HG03064 (cell line): ENCODE data around the gene CTPS1.

Experiments used
- ATAC-seq: cut with Tn5 transposase; IDR thresholded peaks from one replicate; pipeline ENCODE4 v1.9.1; 2021; ENCODE audit warnings: low read depth; ENCODE audit not compliant: unreplicated experiment

The CTPS1 gene

DNA sequence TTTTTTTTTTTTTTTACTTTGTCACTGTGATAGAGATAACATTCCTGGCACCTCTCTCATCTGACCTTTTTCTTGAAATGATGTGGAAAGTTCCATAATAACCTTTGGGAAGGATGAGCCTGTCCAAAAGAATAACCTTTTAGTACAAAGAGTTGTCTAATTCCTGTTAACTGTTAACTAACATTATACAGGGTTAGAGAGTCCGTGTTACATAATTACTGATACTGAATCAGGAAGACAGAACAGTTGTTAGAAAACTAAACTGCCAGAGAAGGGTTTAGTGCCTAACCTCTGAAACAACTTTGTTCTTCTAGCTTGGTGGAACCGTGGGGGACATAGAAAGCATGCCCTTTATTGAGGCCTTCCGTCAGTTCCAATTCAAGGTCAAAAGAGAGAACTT is 8.8 kb downstream of the CTPS1 start:
- ATAC-seq = no peak

GRCh38 chr1:40989066-40989465 is 9.6 kb downstream of the CTPS1 start:
- ATAC-seq = no peak

- ATAC-seq = no peak
These were observed 17.6 kb downstream of the CTPS1 start for GRCh38 chr1:40997096-40997495.

DNA sequence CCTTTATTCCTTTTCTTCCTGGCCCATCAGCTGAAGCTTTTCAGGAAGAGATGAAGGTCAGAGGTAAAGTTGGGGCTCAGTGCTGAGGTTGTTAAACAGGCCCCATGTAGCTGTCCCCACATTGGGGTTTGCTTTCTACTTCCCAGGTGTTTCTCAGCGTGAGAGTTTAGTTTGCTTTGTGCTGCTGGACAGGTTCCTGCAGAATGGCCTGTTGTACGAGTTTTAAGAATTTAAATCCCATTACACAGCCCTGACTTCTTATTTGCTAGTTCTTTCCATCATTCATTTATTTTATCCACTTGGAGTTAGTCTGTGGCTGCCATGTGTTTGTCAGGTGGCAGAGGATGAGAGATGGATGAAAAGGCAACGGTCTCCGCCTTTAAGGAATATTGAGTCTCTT is 19.2 kb downstream of the CTPS1 start:
- no peak for ATAC-seq

- no peak for ATAC-seq
These were observed 23.7 kb downstream of the CTPS1 start for GRCh38 chr1:41003127-41003639.

GRCh38 chr1:41003640-41004220 is 24.2 kb downstream of the CTPS1 start:
- peak; percentile 94 for ATAC-seq

GRCh38 chr1:41005876-41006275 is 26.4 kb downstream of the CTPS1 start:
- ATAC-seq = no peak

DNA sequence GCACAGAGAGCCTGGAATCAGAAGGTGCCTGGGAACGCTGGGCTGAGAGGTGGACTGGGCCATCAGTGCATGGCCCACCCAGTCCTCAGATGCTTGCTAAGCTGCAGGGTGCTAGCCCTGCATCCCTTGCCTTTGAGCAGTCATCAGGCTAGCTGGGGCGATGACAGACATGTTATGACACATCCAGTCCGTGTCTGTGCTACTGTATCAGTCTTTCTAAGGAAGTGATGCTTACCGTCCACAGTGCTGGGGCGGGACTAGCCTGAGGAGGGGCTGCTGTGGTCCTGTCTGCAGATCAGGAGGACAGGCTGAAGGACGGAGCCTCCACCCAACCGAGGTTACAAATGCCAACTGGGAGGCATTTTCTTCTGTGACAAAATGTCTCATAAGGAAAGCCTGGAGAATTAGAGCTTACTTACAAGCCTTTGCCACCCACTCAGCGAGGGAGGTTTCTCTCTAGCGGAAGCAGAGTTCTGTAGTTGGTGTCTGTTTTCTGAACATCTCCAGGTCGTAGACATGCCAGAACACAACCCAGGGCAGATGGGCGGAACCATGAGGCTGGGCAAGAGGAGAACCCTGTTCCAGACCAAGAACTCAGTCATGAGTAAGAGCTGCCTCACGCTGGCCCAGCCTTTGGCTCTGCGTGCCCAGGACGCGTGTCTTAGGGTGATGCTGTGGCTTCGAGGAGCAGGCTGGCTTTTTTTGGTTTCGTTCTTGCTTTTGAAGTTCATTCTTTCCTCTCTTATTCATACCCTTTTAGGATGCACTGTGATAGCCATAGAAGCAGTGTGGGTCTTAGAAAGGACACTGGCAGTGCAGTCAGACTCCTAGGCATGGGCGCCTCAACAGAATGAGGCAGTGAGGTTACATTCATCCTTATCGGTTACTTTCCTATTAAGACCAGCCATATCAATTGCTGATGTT is 27.7 kb downstream of the CTPS1 start:
- ATAC-seq = no peak

GRCh38 chr1:41009466-41009865 is 30.0 kb downstream of the CTPS1 start:
- ATAC-seq = no peak

GRCh38 chr1:41010345-41010744 is 30.8 kb downstream of the CTPS1 start:
- no peak for ATAC-seq

GRCh38 chr1:41013024-41013423 is 33.5 kb downstream of the CTPS1 start:
- ATAC-seq = no peak

GRCh38 chr1:41013796-41014195 is 34.3 kb downstream of the CTPS1 start:
- no peak for ATAC-seq

GRCh38 chr1:41014871-41015270 is 35.4 kb downstream of the CTPS1 start:
- no peak for ATAC-seq

- ATAC-seq = no peak
These were observed 35.9 kb downstream of the CTPS1 start for GRCh38 chr1:41015281-41015896.

DNA sequence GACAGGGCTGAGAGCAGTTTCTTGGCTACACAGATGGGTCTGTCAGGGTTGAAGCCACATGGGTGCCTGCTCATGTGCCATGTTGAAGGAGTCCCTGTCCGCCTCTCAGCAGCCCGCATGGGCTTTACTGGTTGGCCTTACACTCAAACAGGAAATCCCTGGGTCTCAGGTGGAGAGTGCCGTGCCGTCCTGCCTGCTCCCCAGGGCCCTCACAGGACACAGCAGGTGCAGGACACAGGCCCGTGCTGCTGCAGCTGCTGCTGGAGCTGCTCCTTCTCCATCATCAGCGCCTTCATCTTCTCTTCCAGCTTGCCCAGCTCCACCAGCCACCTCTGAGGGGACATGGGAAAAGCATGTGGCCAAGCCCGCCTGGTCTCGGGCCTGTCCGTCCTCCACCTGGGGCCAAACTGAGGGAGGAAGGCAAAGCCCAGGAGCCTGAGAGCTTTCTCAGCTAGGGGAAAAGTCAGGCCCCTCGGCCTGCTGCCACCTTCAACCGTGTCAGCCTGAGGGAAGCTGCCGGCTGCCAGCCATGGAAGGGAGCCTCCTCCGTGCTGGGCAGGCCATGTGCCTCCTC is 36.5 kb downstream of the CTPS1 start:
- ATAC-seq = no peak

DNA sequence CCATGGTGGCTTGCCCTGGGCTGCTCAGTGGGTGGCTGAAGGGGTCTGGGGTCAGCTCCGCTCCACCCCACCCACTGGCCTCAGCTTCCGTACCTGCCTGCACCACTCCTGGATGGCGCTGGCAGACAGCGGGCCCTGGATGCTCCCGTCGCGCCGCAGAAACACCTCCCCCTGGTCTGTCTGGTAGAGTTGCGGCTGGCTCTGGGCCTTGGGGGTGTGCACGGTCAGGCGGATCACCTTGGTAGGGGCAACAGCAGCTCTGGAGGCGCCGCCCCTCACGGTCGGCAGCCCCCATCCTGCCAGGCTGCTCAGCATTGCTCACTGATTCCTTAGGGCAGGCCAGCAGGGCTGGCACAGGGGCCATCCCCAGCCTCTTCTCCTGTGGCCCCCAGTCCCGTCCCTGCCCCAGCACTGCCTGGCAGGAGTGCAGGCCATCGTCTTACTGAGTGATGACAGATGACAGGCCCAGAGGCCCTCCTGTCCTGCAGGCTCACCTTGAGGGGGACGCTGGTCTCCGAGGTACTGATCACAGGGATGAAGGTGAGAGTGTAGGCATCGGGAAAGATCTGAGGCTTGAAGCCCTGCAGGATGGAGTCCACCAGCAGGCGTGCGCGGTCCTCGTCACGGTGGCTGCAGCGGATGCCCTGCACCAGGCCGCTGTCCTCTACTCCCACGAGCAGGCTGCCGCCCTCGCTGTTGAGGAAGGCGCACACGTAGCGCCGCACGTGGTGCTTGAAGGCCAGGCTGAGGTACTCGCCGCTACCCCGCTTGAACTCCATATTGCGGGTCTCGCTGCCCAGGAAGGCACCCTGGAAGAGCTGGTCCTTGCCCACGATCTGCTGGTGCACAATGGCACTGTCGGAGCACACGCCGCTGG is 37.9 kb downstream of the CTPS1 start:
- no peak for ATAC-seq

DNA sequence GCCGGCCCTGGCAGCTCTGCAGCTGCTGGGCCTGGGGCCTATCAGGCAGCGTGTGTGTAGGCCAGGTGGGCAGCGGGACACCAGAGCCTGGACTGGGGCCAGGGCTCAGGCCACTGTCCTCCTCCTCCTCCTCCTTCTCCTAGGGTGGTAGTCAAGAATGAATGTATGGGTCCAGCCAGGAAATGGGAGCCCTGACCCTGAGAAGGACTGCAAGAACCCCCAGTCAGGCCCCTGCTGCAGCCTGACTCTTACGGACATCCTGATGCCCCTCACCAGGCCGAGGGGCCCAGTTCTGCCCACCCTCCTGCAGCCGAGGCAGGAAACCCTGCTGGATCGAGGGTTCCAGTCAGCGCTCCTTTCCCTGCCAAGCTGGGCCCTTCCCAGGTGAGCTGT is 38.5 kb downstream of the CTPS1 start:
- no peak for ATAC-seq

GRCh38 chr1:41019353-41019745 is 39.9 kb downstream of the CTPS1 start:
- no peak for ATAC-seq

DNA sequence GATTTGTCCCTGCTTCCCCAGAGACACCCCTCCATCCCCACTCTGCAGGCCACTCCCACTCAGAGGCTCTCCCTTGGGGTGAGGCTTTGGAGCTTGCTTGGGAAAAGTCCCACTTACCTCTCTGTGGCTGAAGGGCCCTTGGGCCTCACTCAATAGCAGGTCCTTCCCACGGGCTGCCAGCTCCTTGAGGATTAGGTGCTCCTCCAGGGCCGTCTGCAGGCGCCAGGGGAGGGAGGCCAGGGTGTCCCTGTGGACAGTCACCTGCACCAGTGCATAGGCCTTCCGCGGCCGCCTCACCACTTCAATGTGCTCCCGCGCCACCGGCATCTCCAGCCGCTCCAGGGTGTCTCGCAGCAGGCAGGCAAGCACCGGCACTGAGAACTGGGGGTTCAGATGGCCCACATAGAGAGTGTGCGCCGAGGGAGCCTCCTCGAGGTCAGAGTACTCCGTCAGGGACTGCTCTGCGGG is 40.6 kb downstream of the CTPS1 start:
- no peak for ATAC-seq

DNA sequence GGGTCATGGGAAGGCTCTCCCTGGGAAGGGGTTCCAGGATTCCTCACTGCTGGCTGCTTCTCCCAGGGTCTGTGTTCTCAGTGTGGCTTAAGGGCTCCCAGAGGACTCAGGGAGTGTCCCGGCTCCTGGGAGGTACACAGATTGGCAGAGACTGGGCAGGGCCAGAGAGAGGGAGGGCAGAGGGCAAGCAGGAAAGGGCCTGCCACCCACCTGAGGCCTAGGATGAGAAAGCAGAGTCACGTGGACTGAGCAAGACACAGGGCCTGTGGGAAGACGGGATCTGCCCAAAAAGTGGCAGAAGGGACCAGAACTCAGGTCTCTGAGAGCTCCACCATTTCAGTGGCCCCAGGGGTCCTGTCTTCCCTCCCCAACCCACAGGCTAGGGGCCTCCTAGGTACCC is 41.2 kb downstream of the CTPS1 start:
- ATAC-seq = no peak
